ENCODE measurements around the gene CORO1C. TPM values are rescaled to one million over a fixed set of nuclear protein-coding genes. Genes with fewer than 3 reads are reported as not detected.

The CORO1C gene
- total RNA-seq, 2 donors from 2014 or later, result 61.5 to 87.5 TPM

DNA sequence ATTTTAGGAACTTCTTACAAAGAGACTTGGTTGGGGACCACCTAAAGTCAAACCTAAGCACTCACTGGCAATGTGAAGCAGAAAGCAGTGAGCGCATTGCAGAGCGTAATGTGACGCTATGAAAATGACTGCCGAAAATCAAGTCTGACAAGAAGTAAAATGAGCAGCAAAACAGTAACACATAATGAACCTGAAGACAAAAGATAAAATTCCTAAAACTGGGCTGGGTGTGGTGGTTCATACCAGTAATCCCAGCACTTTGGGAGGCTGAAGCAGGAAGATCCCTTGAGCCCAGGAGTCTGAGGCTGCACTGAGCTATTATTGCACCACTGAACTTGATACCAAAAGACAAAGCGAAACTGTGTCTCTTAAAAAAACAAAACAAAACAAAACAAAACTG, 16.5 kb downstream of the CORO1C start:
- no peak overlapping the region for H3K27ac Mint-ChIP-seq
- no peaks in the 10 kb centered on the region for H3K36me3 Mint-ChIP-seq

DNA sequence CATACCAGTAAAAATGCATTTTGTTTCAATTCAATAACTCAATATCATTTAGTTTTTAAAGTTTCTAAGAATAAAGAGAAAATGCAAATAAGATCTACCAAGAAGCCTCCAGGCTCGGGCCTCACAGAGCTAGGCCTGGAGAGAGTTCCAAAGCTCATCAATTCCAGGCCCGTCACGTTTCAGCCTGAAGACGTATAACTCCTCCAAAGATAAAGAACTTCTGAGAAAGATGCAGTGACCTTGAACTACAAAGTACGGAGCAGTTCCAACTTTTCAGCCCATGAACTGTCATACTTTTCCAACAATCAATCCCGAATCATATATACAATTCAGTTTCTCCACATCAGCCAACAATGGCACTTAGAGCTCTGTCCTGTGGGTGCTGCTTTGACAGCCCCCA, 17.8 kb downstream of the CORO1C start:
- no peaks in the 10 kb centered on the region for H3K9me3 Mint-ChIP-seq
- H3K27ac Mint-ChIP-seq, result no peak overlapping the region
- DNase-seq (ENCODE audit: low spot score in 2 of 2) (no peak), ATAC-seq (no peak)
- no peaks in the 10 kb centered on the region for H3K36me3 Mint-ChIP-seq

More for the DNA sequence above, 16.5 kb downstream of the CORO1C start:
- ATAC-seq, result no peak
- no peak for DNase-seq (ENCODE audit: low spot score in 2 of 2)
- H3K9me3 Mint-ChIP-seq, result no peaks in the 10 kb centered on the region

DNA sequence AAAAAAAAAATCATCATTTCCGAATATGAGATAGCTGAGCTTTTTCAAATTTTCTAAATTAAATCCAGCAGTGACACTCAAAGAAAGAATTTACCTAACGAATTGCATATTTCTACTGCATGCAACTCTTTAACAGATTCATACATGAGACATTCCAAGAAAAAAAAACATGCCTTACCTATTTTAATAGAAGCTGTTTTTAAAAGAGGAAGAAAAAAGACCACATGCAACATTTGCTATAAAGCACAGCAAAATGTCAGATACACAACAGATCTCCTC, 18.5 kb downstream of the CORO1C start:
- Mint-ChIP-seq H3K36me3 (no peaks in the 10 kb centered on the region), H3K27ac (no peak overlapping the region), H3K9me3 (no peaks in the 10 kb centered on the region)
- DNase-seq (ENCODE audit: low spot score in 2 of 2) (no peak), ATAC-seq (no peak)

DNA sequence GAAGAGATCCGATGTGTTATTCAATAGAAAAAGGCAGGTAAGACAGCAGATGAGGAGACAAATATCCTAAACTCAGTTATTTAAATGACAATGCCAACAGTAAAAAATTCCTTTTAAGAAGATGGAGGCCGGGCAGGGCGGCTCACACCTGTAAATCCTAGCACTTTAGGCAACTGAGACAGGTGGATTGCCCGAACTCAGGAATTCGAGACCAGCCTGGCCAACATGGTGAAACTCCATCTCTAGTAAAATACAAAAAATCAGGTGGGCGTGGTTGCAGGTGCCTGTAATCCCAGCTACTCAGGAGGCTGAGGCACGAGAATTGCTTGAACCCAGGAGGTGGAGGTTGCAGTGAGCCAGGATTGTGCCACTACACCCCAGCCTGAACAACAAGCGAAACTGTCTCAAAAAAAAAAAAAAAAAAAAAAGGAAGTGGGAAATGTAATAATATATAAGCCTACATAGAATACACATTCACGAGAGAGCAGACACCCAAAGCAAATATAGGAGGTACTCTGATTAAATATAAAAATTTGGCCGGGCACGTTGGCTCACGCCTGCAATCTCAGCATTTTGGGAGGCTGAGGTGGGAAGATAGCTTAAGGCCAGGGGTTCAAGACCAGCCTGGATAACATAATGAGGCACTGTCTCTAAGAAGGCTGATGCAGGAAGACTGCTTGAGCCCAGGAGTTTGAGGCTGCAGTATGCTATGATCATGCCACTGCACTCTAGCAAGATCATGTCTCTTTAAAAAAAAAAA, 19.0 kb downstream of the CORO1C start:
- DNase-seq (ENCODE audit: low spot score in 2 of 2), result no peak

DNA sequence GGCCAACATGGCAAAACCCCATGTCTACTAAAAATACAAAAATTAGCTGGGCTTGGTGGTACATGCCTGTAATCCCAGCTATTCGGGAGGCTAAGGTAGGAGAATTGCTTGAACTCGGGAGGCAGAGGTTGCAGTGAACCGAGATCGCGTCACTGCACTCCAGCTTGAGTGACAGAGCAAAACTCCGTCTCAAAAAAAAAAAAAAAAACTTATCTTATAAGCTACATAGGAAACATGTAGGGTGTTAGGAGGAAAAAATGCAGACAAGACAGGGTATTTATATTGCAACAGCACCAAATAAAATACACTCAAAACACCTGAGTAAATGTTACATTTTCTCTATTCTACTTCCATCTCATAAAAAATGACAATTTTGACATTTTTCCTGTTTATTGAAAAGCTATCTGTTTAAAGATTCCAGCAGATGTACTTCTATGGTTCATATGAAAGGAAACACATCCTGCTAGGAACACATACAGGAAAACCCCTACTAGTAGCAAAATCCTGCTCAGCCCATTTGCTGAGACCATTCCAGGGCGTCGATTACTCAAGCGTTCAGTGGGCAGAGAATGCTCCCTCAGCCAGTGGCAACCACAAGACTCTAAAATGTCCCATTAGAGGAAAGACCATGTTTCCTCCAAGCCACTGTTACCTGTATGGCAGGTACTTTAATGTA, 19.7 kb downstream of the CORO1C start:
- DNase-seq (ENCODE audit: low spot score in 2 of 2), result no peak
- no peaks in the 10 kb centered on the region for H3K9me3 Mint-ChIP-seq
- no peaks in the 10 kb centered on the region for H3K36me3 Mint-ChIP-seq
- no peak overlapping the region for H3K27ac Mint-ChIP-seq
- no peak for ATAC-seq

More for the DNA sequence above, 19.0 kb downstream of the CORO1C start:
- H3K9me3 Mint-ChIP-seq, result no peaks in the 10 kb centered on the region
- ATAC-seq, result no peak
- H3K36me3 Mint-ChIP-seq, result no peaks in the 10 kb centered on the region
- no peak overlapping the region for H3K27ac Mint-ChIP-seq

DNA sequence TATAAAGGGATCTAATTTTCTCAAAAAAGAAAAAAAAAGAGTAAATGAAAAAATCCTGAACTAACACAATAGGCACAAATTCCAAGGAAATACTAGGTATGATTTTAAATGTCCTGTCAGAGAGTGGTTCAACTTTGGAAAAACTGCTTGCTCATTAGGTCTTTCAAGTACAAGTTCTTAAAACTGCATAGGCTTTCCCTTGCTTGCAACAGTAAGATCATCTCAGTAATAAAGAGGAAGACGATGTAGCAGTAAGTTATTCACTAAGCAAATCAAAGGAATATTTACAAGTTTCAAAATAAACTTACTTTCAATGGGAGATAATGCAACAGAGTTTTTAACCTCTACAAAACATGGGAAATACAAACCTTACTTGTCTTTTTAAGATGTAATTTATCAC, 21.6 kb downstream of the CORO1C start:
- no peak for ATAC-seq
- H3K9me3 Mint-ChIP-seq, result no peaks in the 10 kb centered on the region
- DNase-seq (ENCODE audit: low spot score in 2 of 2), result no peak
- no peaks in the 10 kb centered on the region for H3K36me3 Mint-ChIP-seq
- no peak overlapping the region for H3K27ac Mint-ChIP-seq

DNA sequence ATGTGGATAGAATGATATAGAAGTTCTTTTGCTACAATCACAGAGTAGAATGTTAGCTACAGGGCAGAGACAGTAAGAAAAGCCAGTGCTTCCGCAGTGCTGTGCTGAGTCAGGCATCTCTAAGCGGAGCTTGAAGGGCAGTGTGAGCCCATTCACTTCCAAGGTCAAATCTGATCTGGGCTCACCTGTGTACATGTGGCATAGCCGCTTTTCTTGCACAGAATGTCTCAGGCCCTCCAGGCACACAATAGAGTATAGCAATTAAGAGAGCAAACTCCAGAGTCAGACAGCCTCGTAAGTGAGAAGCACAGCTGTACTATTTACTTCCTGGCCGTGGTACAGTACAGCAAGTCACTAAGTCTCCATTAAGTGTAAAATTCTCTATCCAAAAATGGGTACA, 26.8 kb downstream of the CORO1C start:
- ATAC-seq, result no peak
- H3K27ac Mint-ChIP-seq, result no peak overlapping the region
- peaks cover 0 to 16% of the 10 kb centered on the region in 2 donors for H3K36me3 Mint-ChIP-seq
- H3K9me3 Mint-ChIP-seq, result no peaks in the 10 kb centered on the region
- DNase-seq (ENCODE audit: low spot score in 2 of 2), result no peak

DNA sequence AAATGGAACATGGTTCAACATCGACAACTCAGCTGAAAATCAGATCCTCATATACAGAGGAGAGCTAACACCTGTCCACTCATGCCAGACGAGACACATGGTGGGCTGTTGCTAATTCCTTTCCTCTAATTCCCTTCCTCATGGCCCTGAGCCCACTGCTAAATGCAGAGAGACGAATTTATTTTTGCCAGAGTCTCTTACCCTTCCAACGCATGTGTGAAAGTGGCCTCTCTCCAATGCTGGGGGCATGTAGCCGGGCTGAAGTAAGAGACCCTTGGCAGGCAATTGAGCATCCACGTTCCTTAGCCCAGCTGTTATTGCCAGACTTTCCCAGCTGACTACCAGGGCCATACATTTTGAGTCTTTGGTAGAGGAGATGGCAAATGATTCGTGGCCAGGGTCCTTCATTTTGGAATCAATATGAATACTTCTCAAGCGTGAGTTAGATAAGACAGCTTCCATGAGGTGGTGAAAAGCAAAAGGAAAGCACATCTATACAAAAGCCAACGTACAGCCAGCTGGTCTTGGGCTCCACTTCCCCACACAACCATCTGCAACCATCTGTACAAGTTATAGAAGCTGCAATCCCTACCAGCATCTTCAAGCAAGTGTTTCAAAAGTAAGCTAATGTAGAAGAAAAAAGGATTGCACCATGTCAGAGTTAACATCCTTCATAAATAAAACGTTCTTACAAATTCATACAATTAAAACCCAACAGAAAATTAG, 28.6 kb downstream of the CORO1C start:
- peaks cover 10 to 28% of the 10 kb centered on the region in 2 donors for H3K36me3 Mint-ChIP-seq
- ATAC-seq (no peak), DNase-seq (ENCODE audit: low spot score in 2 of 2) (no peak)
- no peak overlapping the region for H3K27ac Mint-ChIP-seq
- no peaks in the 10 kb centered on the region for H3K9me3 Mint-ChIP-seq

DNA sequence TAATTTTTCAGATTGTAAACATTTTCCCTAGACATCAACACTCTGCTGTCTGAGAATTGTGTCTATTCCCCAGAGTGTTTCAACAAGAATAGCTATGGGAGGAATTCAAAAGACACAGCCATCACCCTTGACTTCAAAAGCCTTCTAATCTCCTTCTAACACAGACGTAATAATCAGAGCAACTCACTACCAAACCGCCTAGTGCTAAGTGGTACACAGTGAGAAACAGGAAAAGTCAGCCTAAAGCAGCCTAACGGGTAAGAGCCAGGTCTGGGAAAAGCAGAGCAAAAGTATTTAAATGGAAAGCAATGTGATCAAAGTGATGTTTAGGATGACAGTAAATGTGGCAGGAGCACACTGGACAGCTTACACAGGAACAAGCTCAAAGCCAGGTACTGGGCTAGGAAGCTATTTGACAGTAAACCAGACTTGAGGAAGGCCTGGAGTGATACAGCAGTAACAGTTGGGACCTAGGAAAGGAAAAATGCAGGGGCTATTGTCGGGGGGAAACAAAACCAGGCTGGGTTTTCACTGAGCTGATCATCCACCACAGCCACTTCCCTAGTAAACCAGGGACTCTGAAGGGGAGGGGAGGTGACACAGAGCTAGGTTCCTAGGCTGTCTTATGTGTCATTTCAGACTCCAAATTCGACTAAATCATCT, 29.4 kb downstream of the CORO1C start:
- DNase-seq (ENCODE audit: low spot score in 2 of 2) (peak in 1 of 2 donors; percentile 32), ATAC-seq (peak; percentile 98)
- Mint-ChIP-seq H3K9me3 (no peaks in the 10 kb centered on the region), H3K36me3 (peaks cover 12 to 29% of the 10 kb centered on the region in 2 donors), H3K27ac (no peak overlapping the region)

DNA sequence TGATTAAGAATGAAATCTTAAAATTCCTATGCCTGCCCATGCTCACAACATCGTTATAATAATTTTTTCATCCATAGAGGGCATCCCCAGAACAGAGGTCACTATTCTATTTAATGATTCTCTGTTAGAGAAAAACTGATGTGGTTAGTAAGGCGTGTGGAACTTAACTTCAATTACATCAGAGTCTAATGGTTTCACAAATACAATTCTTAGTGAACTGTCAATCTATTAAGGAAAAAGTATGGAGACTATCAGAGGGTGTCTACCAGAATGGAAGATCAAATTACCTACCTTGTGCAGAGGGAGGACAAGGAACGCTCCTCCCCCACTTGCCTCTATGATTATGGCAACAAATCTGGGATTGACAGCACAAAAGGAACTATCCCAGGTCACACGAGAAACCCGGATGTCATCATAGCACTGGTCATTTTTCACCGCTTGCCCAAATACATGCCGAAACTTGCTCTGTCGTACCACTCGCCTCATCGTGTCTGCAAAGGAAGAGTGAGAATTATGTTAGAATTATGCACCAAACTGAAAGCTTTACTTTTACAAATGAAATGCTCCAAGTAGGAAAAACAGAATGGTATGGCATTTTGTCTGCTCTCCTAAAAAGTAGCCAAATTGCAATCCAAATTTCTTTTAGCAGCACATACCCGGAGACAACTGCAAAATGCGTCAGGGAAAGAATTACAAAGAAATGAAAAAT, 30.3 kb downstream of the CORO1C start:
- ATAC-seq, result no peak

DNA sequence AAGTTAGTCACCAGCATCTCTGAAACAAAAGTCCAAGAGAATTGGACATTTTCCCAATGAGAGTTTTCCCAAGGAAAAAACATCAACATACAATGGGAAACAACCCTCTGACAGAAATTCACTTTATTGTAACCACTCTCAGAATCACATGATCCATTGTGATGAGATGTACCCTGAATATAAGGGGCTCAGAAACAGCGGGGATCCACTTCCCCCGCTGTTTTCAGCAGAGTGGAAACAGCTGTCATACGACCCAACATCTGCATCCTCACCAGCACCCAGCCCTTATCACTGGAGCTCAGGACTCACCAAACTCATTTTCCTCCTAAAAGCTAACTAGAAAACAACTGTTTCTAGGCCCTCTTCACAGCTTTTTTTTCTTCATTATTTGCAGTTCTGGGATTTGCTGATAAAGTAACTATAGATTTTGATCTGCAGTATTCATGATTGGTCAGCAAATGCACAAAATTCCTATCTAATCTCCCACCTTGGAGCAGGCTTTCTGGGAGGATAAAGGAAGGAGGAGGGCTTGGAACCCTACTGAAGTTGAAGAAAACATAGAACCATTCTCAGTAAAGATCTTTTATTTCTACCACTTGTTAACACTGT, 31.3 kb downstream of the CORO1C start:
- no peak for DNase-seq (ENCODE audit: low spot score in 2 of 2)
- no peak for ATAC-seq
- peaks cover 3 to 4% of the 10 kb centered on the region in 2 donors for H3K9me3 Mint-ChIP-seq
- H3K36me3 Mint-ChIP-seq, result peaks cover 15 to 41% of the 10 kb centered on the region in 2 donors
- H3K27ac Mint-ChIP-seq, result no peak overlapping the region

More for the DNA sequence above, 30.3 kb downstream of the CORO1C start:
- Mint-ChIP-seq H3K36me3 (peaks cover 12 to 32% of the 10 kb centered on the region in 2 donors), H3K27ac (no peak overlapping the region), H3K9me3 (no peaks in the 10 kb centered on the region)
- DNase-seq (ENCODE audit: low spot score in 2 of 2), result no peak

DNA sequence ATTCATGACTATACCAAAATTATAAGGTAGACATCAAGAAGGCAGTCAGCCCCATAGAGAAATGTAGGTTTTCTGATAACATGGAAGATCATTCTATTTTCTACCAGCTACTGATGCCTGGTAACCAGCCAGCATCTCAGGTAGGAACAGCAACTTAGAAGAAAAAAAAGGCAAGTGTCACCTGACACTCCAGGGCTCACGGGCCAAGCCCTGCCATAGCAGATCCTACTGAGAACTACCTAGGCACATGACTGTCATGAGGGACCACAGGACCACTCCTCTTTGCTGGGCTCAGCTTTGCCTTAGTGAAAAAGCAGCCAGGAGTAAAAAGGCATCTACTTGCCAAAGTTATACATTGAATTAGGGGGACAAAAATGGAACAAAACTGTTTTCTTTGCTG, 33.4 kb downstream of the CORO1C start:
- ATAC-seq, result no peak
- Mint-ChIP-seq H3K36me3 (peaks cover 17 to 52% of the 10 kb centered on the region in 2 donors), H3K27ac (no peak overlapping the region), H3K9me3 (peaks cover 4 to 5% of the 10 kb centered on the region in 2 donors)
- DNase-seq (ENCODE audit: low spot score in 2 of 2), result no peak

DNA sequence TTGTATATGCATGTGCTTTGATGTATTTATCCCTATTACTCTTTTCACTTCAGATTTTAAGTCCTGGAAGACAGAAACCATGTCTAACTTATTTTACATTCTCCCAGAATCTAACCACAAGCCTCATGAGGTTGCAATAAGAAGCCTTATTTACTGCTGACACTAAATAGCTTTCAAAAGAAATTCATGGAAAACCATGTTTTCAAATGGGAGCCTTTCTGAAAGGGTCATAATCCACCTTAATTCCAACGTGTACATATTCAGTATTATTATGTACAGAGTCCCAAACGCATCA, 34.4 kb downstream of the CORO1C start:
- DNase-seq (ENCODE audit: low spot score in 2 of 2), result no peak
- Mint-ChIP-seq H3K9me3 (peaks cover 4 to 5% of the 10 kb centered on the region in 2 donors), H3K27ac (peak overlapping the region in 1 of 2 donors; percentile 77), H3K36me3 (peaks cover 17 to 52% of the 10 kb centered on the region in 2 donors)
- ATAC-seq, result no peak

DNA sequence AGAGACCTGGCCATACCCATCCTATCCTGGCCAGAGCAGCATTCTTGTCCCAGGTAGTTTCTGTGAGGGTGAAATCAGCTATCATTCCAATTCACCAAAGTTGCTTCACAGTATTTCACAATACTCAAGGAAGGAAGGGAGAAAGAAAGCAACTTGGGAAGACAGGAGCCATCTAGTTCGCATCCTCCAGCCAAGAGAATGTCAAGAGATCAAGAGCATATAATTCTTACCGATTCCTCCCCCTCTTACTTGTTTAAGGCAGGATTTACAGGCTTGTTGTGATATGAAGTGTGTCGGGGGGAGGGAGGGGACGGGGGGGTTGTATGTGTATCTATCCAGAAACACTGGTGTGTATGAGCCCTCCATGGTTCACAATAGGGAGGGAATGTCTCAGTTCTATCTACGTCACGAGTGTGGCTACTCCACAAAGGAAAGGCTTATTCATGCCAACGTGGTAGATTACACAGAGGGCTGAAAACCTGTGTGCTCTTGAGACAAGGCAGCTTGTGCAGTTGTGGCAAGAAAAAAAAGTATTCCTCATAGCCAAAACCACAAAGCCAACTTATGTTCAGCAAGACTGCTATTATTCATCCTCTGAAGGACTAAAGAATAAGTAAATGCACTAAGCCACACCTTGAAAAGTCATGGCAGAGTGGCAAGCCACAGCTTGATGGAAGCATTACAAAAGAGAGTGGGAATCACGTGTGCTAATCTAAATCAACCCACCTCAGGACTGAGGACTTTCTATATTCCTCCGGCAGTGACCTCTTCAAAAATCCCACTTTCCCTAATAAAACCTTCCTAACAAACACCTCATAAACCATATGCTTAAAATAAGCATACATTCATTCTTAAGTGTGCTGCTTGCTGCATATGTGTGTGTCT, 35.0 kb downstream of the CORO1C start:
- ATAC-seq (peak; percentile 76 to 82), DNase-seq (ENCODE audit: low spot score in 2 of 2) (peak in 1 of 2 donors; percentile 29)
- Mint-ChIP-seq H3K9me3 (peaks cover 4 to 5% of the 10 kb centered on the region in 2 donors), H3K27ac (peak overlapping the region; percentile 37 to 77), H3K36me3 (peaks cover 17 to 52% of the 10 kb centered on the region in 2 donors)

DNA sequence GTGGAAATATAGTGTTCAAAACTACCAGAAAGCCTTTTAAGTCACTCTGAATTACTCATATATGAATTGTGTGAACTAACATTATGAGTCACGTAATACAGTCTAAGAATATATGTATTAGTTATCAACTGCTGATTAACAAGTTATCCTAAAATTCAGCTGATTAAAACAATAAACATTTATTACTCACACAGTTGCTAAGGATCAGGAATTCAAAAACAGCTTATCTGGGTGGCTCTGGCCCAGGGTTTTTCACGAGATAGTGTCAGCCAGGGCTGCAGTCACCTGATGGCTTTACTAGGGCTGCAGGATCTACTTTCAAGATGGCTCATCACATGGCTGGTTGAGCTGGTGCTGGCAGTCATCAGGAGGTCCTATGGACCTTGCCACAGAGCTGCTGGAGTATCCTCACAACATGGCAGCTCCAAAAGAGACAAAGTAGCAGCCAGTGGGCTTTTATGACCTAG, 36.5 kb downstream of the CORO1C start:
- peak; percentile 9 to 37 for ATAC-seq
- Mint-ChIP-seq H3K9me3 (peaks cover 4 to 5% of the 10 kb centered on the region in 2 donors), H3K27ac (peak overlapping the region; percentile 77 to 95), H3K36me3 (peaks cover 17 to 39% of the 10 kb centered on the region in 2 donors)
- peak in 1 of 2 donors; percentile 35 for DNase-seq (ENCODE audit: low spot score in 2 of 2)
